Duodenal mucosa (tissue), 2 donors: Measurements from ENCODE around the gene MYEOV.

Source experiments
- H3K27ac ChIP-seq: one replicate; pipeline ENCODE4 v1.7.0; 2013; ENCODE audit warnings: low read depth, low read length
- H3K27me3 ChIP-seq, 2 donors: one replicate each; pipeline ENCODE4 v1.7.0; 2013; ENCODE audit warnings: low read length in 2 of 2, control low read depth in 1 of 2; ENCODE audit not compliant: insufficient read depth in 2 of 2, control insufficient read depth in 1 of 2
- H3K36me3 ChIP-seq, 2 donors: one replicate each; pipeline ENCODE4 v1.7.0; 2013; ENCODE audit warnings: low read length in 2 of 2, control low read depth in 1 of 2; ENCODE audit not compliant: insufficient read depth in 2 of 2, control insufficient read depth in 1 of 2
- H3K4me1 ChIP-seq, 2 donors: one replicate each; pipeline ENCODE4 v1.7.0; 2013; ENCODE audit warnings: low read length in 2 of 2, control low read depth in 1 of 2; ENCODE audit not compliant: insufficient read depth in 2 of 2, control insufficient read depth in 1 of 2
- H3K4me3 ChIP-seq, 2 donors: one replicate each; pipeline ENCODE4 v1.7.0; 2013; ENCODE audit warnings: low read length in 2 of 2, low read depth in 1 of 2
- H3K9ac ChIP-seq, 2 donors: one replicate each; pipeline ENCODE4 v1.7.0; 2013; ENCODE audit warnings: low read length in 2 of 2, low read depth in 1 of 2
- H3K9me3 ChIP-seq, 2 donors: one replicate each; pipeline ENCODE4 v1.7.0; 2013; ENCODE audit warnings: low read length in 2 of 2, control low read depth in 1 of 2; ENCODE audit not compliant: control insufficient read depth in 1 of 2

MYEOV gene

DNA sequence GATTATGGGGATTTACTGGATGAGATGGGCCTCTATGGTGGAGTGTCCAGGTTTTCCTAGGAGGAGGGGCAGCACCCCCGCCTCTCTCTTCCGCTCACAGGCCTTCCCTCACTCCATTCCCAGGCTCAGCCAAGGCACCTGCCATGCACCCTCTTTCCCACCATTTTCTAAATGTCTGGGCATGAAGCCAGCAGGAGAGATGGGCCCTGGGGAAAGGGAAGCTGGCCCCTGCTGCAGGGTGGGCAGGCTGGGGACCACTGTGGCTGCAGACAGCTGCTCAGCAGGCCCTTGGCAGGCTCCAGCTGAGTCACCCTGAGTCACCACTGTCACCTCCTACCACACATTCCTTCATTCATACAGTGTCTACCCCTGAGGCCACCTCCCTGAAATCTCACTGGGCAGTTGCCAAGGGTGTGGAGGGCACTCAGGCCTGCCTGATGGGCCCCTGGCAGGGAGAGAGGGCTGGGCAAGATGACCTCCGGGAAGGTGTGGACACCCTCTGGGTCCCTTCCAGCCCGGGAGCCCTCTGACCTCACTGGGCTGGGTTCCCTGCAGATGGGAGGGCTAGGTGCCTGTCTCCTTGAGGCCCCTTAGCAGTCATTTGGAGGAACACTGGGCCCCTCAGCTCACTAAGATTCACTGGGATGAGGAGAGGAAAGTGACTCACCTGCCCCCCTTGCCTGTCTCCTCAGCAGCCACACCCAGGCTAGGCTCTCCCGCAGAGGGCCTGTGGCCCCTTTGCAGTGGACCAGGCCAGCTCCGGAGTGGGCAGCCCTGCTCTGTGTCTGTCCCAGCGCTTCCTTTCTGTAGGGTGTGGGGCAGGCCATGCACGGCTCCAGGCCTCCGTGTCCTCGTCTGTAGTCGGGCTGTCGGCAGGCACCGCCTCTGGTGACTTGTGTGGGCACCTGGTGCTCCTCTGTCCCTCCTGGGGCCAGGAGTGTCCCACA, 7.8 kb downstream of the MYEOV start:
- H3K27ac ChIP-seq: no peak overlapping the region
- H3K9ac ChIP-seq: no peak overlapping the region
- peaks cover 39 to 40% of the 10 kb centered on the region in 2 donors for H3K4me1 ChIP-seq

DNA sequence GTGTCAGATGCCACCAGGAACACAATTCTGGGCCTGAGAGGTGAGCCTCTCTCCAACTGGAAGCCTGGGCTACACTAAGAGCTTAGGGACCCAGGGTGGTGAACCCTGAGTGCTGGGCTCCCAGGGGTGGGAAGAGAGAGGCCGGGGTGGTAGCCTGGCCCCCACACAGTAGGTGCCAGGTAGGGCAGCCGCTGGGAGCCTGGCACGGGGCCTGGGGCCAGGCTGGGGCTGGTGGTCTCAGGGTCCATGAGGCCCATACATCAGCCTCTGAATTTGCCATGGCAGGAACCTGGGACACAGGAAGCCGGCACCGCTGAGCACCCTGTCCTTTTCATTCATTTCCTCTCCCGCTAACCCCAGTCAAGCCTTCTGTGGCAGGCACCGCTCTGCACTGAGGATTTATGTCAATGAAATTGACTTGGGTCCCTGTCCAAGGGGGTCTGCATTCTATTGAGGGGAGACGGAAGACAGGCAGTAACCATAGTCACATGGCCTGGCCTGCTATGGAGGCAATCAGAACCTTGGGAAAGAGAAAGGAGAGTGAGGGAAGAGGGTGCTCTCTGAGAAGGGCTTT, 8.6 kb downstream of the MYEOV start:
- Histone ChIP-seq H3K27ac (no peak overlapping the region), H3K4me1 (peaks cover 32 to 34% of the 10 kb centered on the region in 2 donors), H3K4me3 (no peak overlapping the region), H3K36me3 (no peaks in the 10 kb centered on the region), H3K9ac (no peak overlapping the region), H3K27me3 (no peaks in the 10 kb centered on the region), H3K9me3 (no peaks in the 10 kb centered on the region)

More for the DNA sequence above, 7.8 kb downstream of the MYEOV start:
- Histone ChIP-seq H3K27me3 (no peaks in the 10 kb centered on the region), H3K9me3 (no peaks in the 10 kb centered on the region), H3K36me3 (no peaks in the 10 kb centered on the region), H3K4me3 (no peak overlapping the region)

DNA sequence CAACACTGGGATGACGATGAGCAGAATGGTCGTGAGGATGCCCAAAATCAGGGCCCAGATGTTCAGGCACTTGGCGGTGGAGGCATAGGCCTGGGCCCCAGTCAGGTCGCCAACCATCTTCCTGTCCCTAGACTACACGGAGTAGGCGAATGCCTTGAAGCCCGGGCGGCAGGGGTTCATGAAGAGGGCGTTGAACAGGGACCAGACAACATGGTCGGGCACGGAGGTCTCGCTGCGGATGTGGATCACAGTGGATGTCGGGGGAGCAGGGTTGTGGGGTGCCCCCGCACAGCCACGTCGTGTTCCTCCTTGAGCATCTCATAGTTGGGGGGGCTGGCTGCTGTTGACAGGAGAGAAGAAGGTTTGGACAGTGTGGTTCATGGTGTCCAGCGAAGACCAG, 9.5 kb downstream of the MYEOV start:
- Histone ChIP-seq H3K9me3 (no peaks in the 10 kb centered on the region), H3K9ac (no peak overlapping the region), H3K36me3 (no peaks in the 10 kb centered on the region), H3K27ac (no peak overlapping the region), H3K27me3 (no peaks in the 10 kb centered on the region), H3K4me3 (no peak overlapping the region), H3K4me1 (peaks cover 23 to 25% of the 10 kb centered on the region in 2 donors)

DNA sequence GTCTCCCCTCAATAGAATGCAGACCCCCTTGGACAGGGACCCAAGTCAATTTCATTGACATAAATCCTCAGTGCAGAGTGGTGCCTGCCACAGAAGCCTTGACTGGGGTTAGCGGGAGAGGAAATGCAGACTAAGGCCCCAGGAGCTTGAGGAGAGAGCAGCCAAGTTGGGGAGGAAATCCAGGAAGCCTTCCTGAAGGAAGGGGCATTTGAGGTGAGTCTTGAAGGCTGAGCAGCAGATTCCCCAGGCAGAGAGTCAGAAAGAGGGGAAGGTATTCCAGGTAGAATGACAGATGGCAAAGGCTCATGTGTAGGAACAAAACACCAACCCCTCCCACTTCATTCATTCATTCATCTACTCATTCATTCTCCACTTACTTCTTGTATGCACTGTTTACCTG, 10.3 kb downstream of the MYEOV start:
- H3K27me3 ChIP-seq: no peaks in the 10 kb centered on the region
- H3K9ac ChIP-seq: no peak overlapping the region
- H3K4me3 ChIP-seq: no peak overlapping the region
- peaks cover 15 to 17% of the 10 kb centered on the region in 2 donors for H3K4me1 ChIP-seq
- H3K36me3 ChIP-seq: no peaks in the 10 kb centered on the region
- no peaks in the 10 kb centered on the region for H3K9me3 ChIP-seq
- H3K27ac ChIP-seq: no peak overlapping the region

DNA sequence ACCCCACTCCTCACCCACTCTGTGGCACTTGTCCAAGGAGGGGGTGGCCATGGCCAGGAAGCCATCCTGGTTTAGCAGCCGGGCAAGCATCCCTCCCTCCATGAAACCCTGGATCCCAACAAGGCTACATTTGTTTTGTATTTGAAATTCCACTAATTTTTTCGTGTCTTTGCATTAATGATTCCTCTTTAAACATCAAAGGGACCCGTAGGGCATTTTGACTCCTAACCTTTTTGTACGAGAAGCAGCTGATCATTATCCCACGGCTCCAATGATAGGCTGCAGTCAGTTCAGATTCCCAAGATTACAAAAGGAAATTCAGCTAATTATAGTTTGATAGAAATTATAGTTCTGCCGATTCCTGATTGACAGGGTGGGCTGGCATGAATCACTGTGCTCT, 10.7 kb downstream of the MYEOV start:
- Histone ChIP-seq H3K36me3 (no peaks in the 10 kb centered on the region), H3K4me3 (no peak overlapping the region), H3K27me3 (no peaks in the 10 kb centered on the region), H3K27ac (no peak overlapping the region), H3K9ac (no peak overlapping the region), H3K4me1 (peaks cover 12 to 13% of the 10 kb centered on the region in 2 donors), H3K9me3 (no peaks in the 10 kb centered on the region)

DNA sequence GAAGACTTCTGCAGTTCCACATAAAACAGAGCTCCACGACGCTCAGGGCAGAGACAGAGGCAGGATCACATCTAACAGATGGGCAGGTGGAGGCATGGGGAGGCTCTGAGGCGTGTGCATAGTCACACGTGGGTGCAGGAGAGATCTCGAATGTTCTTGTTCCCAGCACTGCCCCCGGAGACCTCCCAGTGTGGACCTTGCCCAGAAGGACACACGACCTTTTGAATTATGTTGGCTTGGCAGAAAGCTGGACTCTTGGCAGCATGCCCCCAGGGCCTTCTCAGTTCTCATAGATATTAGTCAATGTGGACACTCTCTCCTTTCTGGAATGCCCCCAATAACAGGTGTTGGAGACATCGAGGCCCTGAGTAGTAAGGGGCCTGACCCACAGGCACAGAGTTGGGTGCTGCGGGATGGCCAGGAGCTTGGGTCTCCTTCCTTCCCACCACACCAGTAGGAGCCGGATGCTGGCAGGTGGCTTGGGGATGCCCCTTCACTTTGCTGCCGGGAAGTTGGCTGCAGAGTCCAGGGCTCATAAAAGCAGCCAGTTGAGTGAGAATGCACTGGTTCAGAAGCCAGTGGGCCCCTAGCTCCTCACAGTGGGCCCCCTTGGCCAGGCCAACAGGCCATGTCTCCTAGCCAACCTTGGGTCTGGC, 12.1 kb downstream of the MYEOV start:
- H3K36me3 ChIP-seq: no peaks in the 10 kb centered on the region
- no peak overlapping the region for H3K4me3 ChIP-seq
- no peaks in the 10 kb centered on the region for H3K27me3 ChIP-seq
- H3K27ac ChIP-seq: no peak overlapping the region
- H3K4me1 ChIP-seq: peaks cover 12 to 18% of the 10 kb centered on the region in 2 donors
- H3K9ac ChIP-seq: no peak overlapping the region
- H3K9me3 ChIP-seq: no peaks in the 10 kb centered on the region

DNA sequence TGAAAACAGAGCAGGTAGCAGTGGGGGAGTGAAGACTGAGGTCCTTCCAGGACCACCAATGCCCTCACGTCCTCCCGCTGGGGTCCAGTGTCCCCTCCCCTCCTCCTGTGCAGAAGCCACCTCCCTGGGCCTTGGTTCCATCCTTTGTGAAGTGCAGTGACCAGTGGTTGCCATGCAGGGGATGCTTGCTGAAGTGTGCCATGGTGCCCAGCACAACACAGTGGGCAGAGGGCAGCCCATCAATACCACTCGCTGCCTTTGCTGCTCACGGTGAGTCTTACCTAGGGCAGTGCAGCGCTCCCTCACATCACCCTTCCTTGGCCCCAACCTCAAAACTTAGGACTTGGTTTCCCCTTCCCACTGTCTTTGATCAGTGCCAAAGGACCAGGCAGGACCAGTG, 12.9 kb downstream of the MYEOV start:
- Histone ChIP-seq H3K27me3 (no peaks in the 10 kb centered on the region), H3K36me3 (no peaks in the 10 kb centered on the region), H3K9me3 (no peaks in the 10 kb centered on the region), H3K4me3 (no peak overlapping the region), H3K4me1 (peaks cover 16 to 21% of the 10 kb centered on the region in 2 donors), H3K9ac (no peak overlapping the region), H3K27ac (no peak overlapping the region)

DNA sequence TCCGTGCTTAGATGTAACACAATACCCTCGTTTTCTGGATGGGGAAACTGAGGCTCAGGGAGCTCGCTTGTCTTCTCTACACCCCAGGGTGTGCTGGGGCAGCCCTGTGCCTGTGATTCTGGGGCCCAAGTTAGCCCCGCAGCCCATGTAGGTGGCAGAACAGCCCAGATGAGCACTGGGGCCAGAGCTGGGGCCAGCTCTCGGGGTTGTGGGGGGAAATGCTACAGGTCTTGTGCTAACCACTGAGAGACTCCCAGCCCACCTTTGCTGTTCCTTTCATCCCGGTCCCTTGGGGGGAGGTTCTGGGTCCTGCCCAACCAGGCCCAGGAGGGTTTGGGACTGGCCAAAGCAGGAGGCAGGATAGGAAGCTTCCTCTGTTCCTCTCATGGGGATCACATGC, 13.5 kb downstream of the MYEOV start:
- Histone ChIP-seq H3K9ac (no peak overlapping the region), H3K27me3 (no peaks in the 10 kb centered on the region), H3K4me1 (peaks cover 14 to 19% of the 10 kb centered on the region in 2 donors), H3K9me3 (no peaks in the 10 kb centered on the region), H3K4me3 (no peak overlapping the region), H3K27ac (no peak overlapping the region), H3K36me3 (no peaks in the 10 kb centered on the region)

DNA sequence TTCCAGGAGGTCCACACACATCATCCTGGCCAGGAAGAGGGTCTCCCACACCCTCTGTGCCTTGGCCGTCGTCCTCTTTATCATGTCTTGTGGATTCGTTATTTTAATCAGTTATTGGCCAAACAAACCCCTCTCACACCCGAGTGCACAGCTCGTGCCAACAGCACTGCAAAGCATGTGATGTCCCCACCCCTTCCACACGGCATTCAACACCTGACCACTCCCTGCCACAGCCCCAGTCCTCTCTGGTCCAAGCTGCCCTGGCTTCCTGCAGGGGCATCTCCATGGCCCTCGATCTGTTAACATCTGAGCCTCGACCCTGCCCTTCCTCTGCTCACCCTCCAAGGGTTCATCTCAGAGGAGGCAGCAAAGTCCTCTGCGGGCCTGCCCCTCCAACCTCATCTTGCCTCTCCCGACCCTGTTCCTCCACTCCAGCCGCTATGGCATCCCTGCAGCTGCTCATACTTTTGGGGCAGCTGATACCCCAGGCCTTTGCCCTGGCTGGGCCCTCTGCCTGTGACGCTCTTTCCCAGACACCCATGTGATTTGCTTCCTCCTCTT, 14.0 kb downstream of the MYEOV start:
- H3K9me3 ChIP-seq: no peaks in the 10 kb centered on the region
- no peak overlapping the region for H3K27ac ChIP-seq
- peaks cover 18 to 19% of the 10 kb centered on the region in 2 donors for H3K4me1 ChIP-seq

DNA sequence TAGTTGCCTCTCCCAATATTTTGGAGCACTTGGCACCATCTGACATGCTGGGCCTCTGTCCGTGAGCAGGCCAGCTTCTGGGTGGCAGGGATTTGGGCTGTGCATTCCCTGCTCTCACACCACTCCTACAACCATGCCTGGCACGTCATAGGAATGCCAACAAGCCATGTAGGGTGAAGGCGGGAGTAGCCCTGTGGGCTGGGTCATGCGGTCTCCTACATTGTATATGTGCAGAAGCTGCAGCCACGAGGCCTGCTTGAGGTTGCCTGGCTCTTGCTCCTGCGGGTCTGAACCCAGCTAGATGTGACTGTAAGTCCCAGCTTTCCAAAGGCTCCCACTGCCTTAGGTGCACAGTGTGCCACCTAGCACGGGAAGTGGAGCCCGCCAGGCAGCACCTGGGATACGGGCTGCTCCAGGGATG, 14.5 kb downstream of the MYEOV start:
- no peaks in the 10 kb centered on the region for H3K9me3 ChIP-seq
- peaks cover 18 to 19% of the 10 kb centered on the region in 2 donors for H3K4me1 ChIP-seq
- H3K36me3 ChIP-seq: no peaks in the 10 kb centered on the region
- no peak overlapping the region for H3K9ac ChIP-seq
- no peaks in the 10 kb centered on the region for H3K27me3 ChIP-seq
- H3K4me3 ChIP-seq: no peak overlapping the region
- H3K27ac ChIP-seq: no peak overlapping the region

More for the DNA sequence above, 14.0 kb downstream of the MYEOV start:
- no peaks in the 10 kb centered on the region for H3K36me3 ChIP-seq
- no peak overlapping the region for H3K4me3 ChIP-seq
- H3K9ac ChIP-seq: no peak overlapping the region
- no peaks in the 10 kb centered on the region for H3K27me3 ChIP-seq
